ENCODE measurements around the gene SLC38A11.

SLC38A11 gene

DNA sequence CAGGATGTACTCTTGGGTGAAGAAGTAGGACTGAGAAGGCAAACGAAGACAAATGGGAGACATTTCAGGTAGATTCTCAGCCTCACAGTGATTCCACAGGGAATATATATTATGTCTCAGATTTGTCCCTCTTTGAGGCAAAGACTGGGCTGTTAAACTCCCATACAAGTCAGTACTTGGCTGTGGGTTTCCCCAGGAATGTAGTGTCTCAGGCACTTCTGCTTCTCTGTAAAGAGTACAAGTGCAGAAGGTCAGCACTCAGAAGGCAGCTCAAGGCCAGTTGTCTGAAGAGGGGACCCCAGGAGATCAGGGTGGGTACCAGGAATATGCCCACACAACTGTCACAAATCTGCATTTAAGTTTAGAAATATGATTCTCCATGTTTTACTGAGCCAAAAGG, 73.8 kb downstream of the SLC38A11 start:
- TF ChIP-seq, protein P1, sequence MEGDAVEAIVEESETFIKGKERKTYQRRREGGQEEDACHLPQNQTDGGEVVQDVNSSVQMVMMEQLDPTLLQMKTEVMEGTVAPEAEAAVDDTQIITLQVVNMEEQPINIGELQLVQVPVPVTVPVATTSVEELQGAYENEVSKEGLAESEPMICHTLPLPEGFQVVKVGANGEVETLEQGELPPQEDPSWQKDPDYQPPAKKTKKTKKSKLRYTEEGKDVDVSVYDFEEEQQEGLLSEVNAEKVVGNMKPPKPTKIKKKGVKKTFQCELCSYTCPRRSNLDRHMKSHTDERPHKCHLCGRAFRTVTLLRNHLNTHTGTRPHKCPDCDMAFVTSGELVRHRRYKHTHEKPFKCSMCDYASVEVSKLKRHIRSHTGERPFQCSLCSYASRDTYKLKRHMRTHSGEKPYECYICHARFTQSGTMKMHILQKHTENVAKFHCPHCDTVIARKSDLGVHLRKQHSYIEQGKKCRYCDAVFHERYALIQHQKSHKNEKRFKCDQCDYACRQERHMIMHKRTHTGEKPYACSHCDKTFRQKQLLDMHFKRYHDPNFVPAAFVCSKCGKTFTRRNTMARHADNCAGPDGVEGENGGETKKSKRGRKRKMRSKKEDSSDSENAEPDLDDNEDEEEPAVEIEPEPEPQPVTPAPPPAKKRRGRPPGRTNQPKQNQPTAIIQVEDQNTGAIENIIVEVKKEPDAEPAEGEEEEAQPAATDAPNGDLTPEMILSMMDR (IDR thresholded peaks at IDR 0.05; ENCODE audit: low read depth, low read length), result no peak
- DNase-seq, result no peak
- no peak overlapping the region for H3K4me3 ChIP-seq (ENCODE audit: low read depth, low read length)
- no peaks in the 10 kb centered on the region for H3K36me3 ChIP-seq
- no peak overlapping the region for H3K27ac ChIP-seq
- no peaks in the 10 kb centered on the region for H3K27me3 ChIP-seq (ENCODE audit: insufficient read depth, low read depth, severe bottlenecking)
- H3K9me3 ChIP-seq (ENCODE audit: severe bottlenecking), result no peaks in the 10 kb centered on the region

DNA sequence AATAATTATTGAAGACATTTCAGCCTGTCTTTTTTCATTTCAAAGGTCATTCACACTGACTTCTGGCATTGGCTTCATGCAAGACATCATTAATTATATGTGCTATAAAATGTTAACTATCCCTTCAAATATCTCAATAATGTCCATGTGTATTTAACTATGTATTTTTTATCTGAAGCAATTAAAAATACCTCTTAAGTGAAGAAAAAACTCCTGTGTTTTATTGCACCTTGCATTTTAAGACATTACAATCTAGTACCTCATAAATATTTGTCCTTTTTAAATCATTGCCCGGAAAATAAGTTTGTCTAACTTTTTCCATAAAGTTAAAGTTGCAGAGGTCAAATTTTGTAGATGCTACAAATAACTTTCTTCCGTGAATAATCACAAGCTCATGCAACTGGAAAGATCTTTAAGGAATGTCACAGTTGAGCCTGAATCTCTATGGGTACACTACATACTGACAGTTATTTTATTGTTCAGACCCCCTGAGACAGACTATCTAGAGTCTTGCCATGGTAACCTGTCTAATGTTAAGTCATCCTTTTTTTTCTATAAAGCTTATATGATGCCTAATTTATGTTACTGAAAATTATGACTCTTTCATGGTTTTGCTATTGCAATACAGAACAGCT, 75.3 kb downstream of the SLC38A11 start:
- no peaks in the 10 kb centered on the region for H3K36me3 ChIP-seq
- TF ChIP-seq, protein P1 (IDR thresholded peaks at IDR 0.05; ENCODE audit: low read depth, low read length), result no peak
- H3K27ac ChIP-seq, result no peak overlapping the region
- no peaks in the 10 kb centered on the region for H3K9me3 ChIP-seq (ENCODE audit: severe bottlenecking)
- H3K4me3 ChIP-seq (ENCODE audit: low read depth, low read length), result no peak overlapping the region
- DNase-seq, result no peak
- no peaks in the 10 kb centered on the region for H3K27me3 ChIP-seq (ENCODE audit: insufficient read depth, low read depth, severe bottlenecking)

DNA sequence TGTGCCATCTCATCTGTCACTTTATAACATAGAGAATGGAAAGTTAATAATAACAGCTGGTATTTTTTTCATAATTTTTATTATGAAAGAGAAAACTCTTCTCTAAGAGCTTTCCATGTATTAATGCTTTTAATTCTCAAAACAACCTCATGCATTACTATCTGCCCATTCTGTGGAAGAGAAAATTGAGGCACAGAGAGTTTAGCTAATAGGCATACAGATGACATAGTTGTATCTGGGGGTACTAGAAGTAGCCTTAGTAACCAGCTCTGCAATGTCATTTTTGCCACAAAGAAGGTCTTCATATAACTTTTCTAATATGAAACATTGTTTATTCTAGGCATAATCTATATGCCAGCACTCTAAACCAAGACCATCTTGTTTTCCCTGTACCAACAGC, 77.4 kb downstream of the SLC38A11 start:
- no peaks in the 10 kb centered on the region for H3K27me3 ChIP-seq (ENCODE audit: insufficient read depth, low read depth, severe bottlenecking)
- H3K27ac ChIP-seq, result no peak overlapping the region
- no peaks in the 10 kb centered on the region for H3K36me3 ChIP-seq
- DNase-seq, result no peak
- H3K4me3 ChIP-seq (ENCODE audit: low read depth, low read length), result no peak overlapping the region
- TF ChIP-seq, protein P1 (IDR thresholded peaks at IDR 0.05; ENCODE audit: low read depth, low read length), result no peak
- H3K9me3 ChIP-seq (ENCODE audit: severe bottlenecking), result no peaks in the 10 kb centered on the region

DNA sequence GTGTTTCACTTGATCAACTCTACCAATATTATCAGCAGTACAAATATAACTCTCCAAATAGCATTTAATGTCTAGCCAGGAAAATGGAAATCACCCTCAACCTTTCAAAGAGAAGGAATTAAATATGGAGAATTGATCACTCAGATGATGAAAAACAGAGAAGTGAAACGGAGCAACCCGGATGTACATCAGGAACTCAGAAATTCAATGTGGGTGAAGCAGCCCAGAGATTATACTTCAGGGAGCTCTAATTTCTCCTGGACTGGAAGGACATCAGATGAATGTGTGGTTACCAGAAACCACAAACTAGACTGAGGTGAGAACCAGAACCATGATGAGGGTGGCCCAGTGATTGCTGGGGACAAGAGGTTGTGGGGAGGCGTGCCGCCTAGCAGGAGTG, 78.2 kb downstream of the SLC38A11 start:
- TF ChIP-seq, protein P1 (IDR thresholded peaks at IDR 0.05; ENCODE audit: low read depth, low read length), result no peak
- no peaks in the 10 kb centered on the region for H3K36me3 ChIP-seq
- DNase-seq, result no peak
- no peaks in the 10 kb centered on the region for H3K27me3 ChIP-seq (ENCODE audit: insufficient read depth, low read depth, severe bottlenecking)
- no peak overlapping the region for H3K27ac ChIP-seq
- no peaks in the 10 kb centered on the region for H3K9me3 ChIP-seq (ENCODE audit: severe bottlenecking)
- H3K4me3 ChIP-seq (ENCODE audit: low read depth, low read length), result no peak overlapping the region

DNA sequence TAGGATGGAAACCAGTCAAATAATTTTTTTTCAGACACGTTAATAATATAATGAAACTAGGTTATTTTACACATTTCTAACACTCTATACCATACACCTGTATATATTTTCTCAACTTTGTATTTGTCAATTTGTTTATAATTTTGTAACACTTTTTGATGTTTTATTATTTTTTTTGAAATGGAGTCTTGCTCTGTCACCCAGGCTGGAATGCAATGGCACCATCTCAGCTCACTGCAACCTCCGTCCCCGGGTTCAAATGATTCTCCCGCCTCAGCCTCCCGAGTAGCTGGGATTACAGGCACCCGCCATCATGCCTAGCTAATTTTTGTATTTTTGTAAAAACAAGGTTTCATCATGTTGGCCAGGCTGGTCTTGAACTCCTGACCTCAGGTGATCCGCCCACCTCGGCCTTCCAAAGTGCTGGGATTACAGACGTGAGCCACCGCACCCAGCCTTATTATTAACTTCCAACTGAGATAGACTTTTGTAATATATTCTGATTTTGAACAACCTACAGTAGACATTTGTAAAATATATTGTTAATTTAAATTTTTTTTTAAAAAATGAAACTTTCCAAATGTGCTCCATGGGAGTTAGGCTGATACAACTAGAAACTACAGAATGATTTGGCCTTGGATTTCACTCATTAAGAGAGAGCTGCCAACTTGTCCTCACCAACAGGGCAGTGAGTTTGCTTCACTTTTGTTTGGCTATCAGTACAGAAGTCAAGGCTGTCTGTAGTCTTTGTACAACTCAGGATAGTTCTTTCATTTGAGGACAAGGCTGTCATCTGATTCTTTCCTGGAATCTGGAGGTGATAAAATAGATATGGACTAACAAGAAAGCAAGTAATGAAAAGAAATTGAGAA, 79.8 kb downstream of the SLC38A11 start:
- H3K36me3 ChIP-seq, result no peaks in the 10 kb centered on the region
- no peaks in the 10 kb centered on the region for H3K9me3 ChIP-seq (ENCODE audit: severe bottlenecking)
- no peaks in the 10 kb centered on the region for H3K27me3 ChIP-seq (ENCODE audit: insufficient read depth, low read depth, severe bottlenecking)
- DNase-seq, result no peak
- no peak overlapping the region for H3K27ac ChIP-seq
- TF ChIP-seq, protein P1 (IDR thresholded peaks at IDR 0.05; ENCODE audit: low read depth, low read length), result no peak
- H3K4me3 ChIP-seq (ENCODE audit: low read depth, low read length), result no peak overlapping the region

Data from WERI-Rb-1 (cell line).